ENCODE measurements around the gene PRELP.

GRCh38 chr1:203511513-203511912 lies 35.9 kb downstream of the PRELP start:
- TF ChIP-seq CTCF (IDR thresholded peaks at IDR 0.05) = no peak
- TF ChIP-seq POLR2A (IDR thresholded peaks at IDR 0.05) = no peak
- TF ChIP-seq POLR2AphosphoS5 (IDR thresholded peaks at IDR 0.05) = no peak

Data from breast epithelium (tissue), 3 donors.